ENCODE measurements around the gene ATL2.

Gene ATL2

GRCh38 chr2:38376346-38377049 lies 575 bp downstream of the ATL2 start:
- Histone ChIP-seq H3K27ac (peak overlapping the region; percentile 97 to 98), H3K4me3 (peak overlapping the region; percentile 90)
- DNase-seq (ENCODE audit: low spot score), result peak; percentile 81
- no peak for TF ChIP-seq CTCF (IDR thresholded peaks at IDR 0.05)

- H3K27ac ChIP-seq, result peak overlapping the region; percentile 97 to 98
- no peak for DNase-seq (ENCODE audit: low spot score)
- H3K4me3 ChIP-seq, result peak overlapping the region; percentile 90
- TF ChIP-seq CTCF (IDR thresholded peaks at IDR 0.05), result no peak
Observed at GRCh38 chr2:38375696-38376345, 1.3 kb downstream of the ATL2 start.

- H3K27ac ChIP-seq, result no peak overlapping the region
- no peak for DNase-seq (ENCODE audit: low spot score)
- TF ChIP-seq CTCF (IDR thresholded peaks at IDR 0.05), result no peak
- peak overlapping the region; percentile 90 for H3K4me3 ChIP-seq
Observed at GRCh38 chr2:38374984-38375383, 2.1 kb downstream of the ATL2 start.

- Histone ChIP-seq H3K4me3 (no peak overlapping the region), H3K27ac (no peak overlapping the region)
- no peak for TF ChIP-seq CTCF (IDR thresholded peaks at IDR 0.05)
- DNase-seq (ENCODE audit: low spot score), result no peak
Observed at GRCh38 chr2:38371235-38371634, 5.8 kb downstream of the ATL2 start.

- Histone ChIP-seq H3K27ac (no peak overlapping the region), H3K4me3 (no peak overlapping the region)
- no peak for DNase-seq (ENCODE audit: low spot score)
- no peak for TF ChIP-seq CTCF (IDR thresholded peaks at IDR 0.05)
Observed at GRCh38 chr2:38370664-38371063, 6.4 kb downstream of the ATL2 start.

- no peak for DNase-seq (ENCODE audit: low spot score)
- Histone ChIP-seq H3K27ac (no peak overlapping the region), H3K4me3 (no peak overlapping the region)
- no peak for TF ChIP-seq CTCF (IDR thresholded peaks at IDR 0.05)
Observed at GRCh38 chr2:38362232-38362631, 14.8 kb downstream of the ATL2 start.

- no peak for TF ChIP-seq CTCF (IDR thresholded peaks at IDR 0.05)
- H3K27ac ChIP-seq, result no peak overlapping the region
Observed at GRCh38 chr2:38360177-38360576, 16.9 kb downstream of the ATL2 start.

More at GRCh38 chr2:38360177-38360576, 16.9 kb downstream of the ATL2 start:
- no peak for DNase-seq (ENCODE audit: low spot score)
- H3K4me3 ChIP-seq, result no peak overlapping the region

Measured in coronary artery (tissue), 2 donors.